GM12878 (cell line): Measurements from ENCODE around the gene CENPO. TPM values are rescaled to one million over a fixed set of nuclear protein-coding genes. Genes with fewer than 3 reads are reported as not detected.

Experiments used
- ATAC-seq: fragments of 200-7000 bp; cut with Tn5 transposase; 3 replicates; pipeline ENCODE4 v1.9.1; 2020; ENCODE audit warnings: mild to moderate bottlenecking, moderate library complexity
- BruUV-seq: library from RNA; stranded (reverse); fragments of 400-500 nt; replicated peaks from 2 replicates; lab custom pipeline; 2021; lab: Mats Ljungman, UMichigan
- CTCF ChIA-PET: fragments of 300-600 bp; sonication (Branson Sonifier 250); formaldehyde crosslinking; extraction: SDS; loops from one replicate; lab custom pipeline; 2021; ENCODE audit warnings: inconsistent platforms; lab: Yijun Ruan, JAX
- POLR2A ChIA-PET: fragments of 350-600 bp; formaldehyde crosslinking; extraction: SDS; loops from one replicate; lab custom pipeline; 2021; ENCODE audit warnings: inconsistent platforms; lab: Charles Lee
- RAD21 ChIA-PET: fragments of 300-600 bp; sonication (Branson Sonifier 250); formaldehyde crosslinking; loops from one replicate; lab custom pipeline; 2023; ENCODE audit warnings: antibody characterized with exemption; ENCODE audit not compliant: unreplicated experiment; lab: Charles Lee
- SMC1A ChIA-PET: fragments of 300-600 bp; sonication (Branson Sonifier 250); formaldehyde crosslinking; loops from one replicate; lab custom pipeline; 2023; ENCODE audit not compliant: unreplicated experiment, uncharacterized antibody; lab: Charles Lee
- DNase-seq: peaks from one replicate; pipeline ENCODE4 v3.0.0-alpha.2; 2011; ENCODE audit warnings: low read depth, low spot score
- FAIRE-seq: peaks from 3 replicates; lab custom pipeline; 2011; peaks lifted over from hg19 to GRCh38; lab: Jason Lieb, UNC
- H2AFZ ChIP-seq: 2 replicates; pipeline ENCODE4 v1.6.0; 2011; ENCODE audit warnings: low read depth, low read length, control low read depth; ENCODE audit not compliant: control insufficient read depth
- H3K27ac ChIP-seq: 2 replicates; pipeline ENCODE4 v1.5.1; 2011; ENCODE audit warnings: control low read depth; ENCODE audit not compliant: control insufficient read depth, insufficient read depth
- H3K27me3 ChIP-seq, 2 experiments: replicated peaks in 1 of 2; 2 replicates each; pipeline versions ENCODE4 v1.6.0 to v1.6.1; 2011; ENCODE audit warnings: low read length in 1 of 2; ENCODE audit not compliant: control insufficient read depth in 2 of 2, insufficient read depth in 2 of 2
- H3K36me3 ChIP-seq, 2 experiments: 2 replicates each; pipeline ENCODE4 v1.5.1; 2011; ENCODE audit warnings: low read length in 1 of 2; ENCODE audit not compliant: control insufficient read depth in 2 of 2, insufficient read depth in 2 of 2
- H3K4me1 ChIP-seq: 2 replicates; pipeline ENCODE4 v1.6.1; 2011; ENCODE audit warnings: mild to moderate bottlenecking, low read length, moderate library complexity, mixed read lengths; ENCODE audit not compliant: control insufficient read depth, insufficient read depth
- H3K4me2 ChIP-seq: 2 replicates; pipeline ENCODE4 v1.6.0; 2011; ENCODE audit warnings: control low read depth; ENCODE audit not compliant: control insufficient read depth, insufficient read depth
- H3K4me3 ChIP-seq: fragments of 200-600 bp; sonication (generic); 2 replicates; pipeline ENCODE4 v1.5.1; 2016
- H3K79me2 ChIP-seq: 2 replicates; pipeline ENCODE4 v1.6.0; 2011; ENCODE audit warnings: low read length; ENCODE audit not compliant: control insufficient read depth, insufficient read depth
- H3K9ac ChIP-seq: 2 replicates; pipeline ENCODE4 v1.8.0; 2011; ENCODE audit warnings: low read length, control low read depth, mixed read lengths; ENCODE audit not compliant: control insufficient read depth, insufficient read depth
- H3K9me3 ChIP-seq: replicated peaks from 3 replicates; pipeline ENCODE4 v1.5.1; 2011; ENCODE audit warnings: mild to moderate bottlenecking, low read length; ENCODE audit not compliant: control insufficient read depth, insufficient read depth
- H4K20me1 ChIP-seq: 2 replicates; pipeline ENCODE4 v1.6.0; 2011; ENCODE audit not compliant: control insufficient read depth, insufficient read depth
- CUX1 ChIP-seq: IDR thresholded peaks from 2 replicates; pipeline ENCODE4 v1.6.1; 2012; ENCODE audit warnings: improper control_type of control experiment, low read depth, low read length; ENCODE audit not compliant: insufficient replicate concordance
- RAD21 ChIP-seq: IDR thresholded peaks from 2 replicates; pipeline ENCODE4 v1.6.1; 2011; ENCODE audit warnings: mild to moderate bottlenecking, low read depth, low read length, moderate library complexity; ENCODE audit not compliant: insufficient read depth
- WGBS: methylation state at CpG from one replicate; pipeline ENCODE4 v1.1.6; 2016; ENCODE audit warnings: low lambda C conversion rate; ENCODE audit not compliant: insufficient replicate concordance, insufficient coverage; ENCODE audit errors: missing lambda C conversion rate; 5-methylcytosine and 5-hydroxymethylcytosine counted together
- in situ Hi-C: fragments of 300-500 bp; cut with MboI; formaldehyde crosslinking; loops from 9 replicates; pipeline ENCODE4 v1.14.3; 2018; ENCODE audit warnings: mixed read lengths
- intact Hi-C: fragments of 100-400 bp; cut with micrococcal nuclease; formaldehyde crosslinking; loops from one replicate; pipeline ENCODE4 v1.14.2; 2022; ENCODE audit not compliant: unreplicated experiment
- polyA plus RNA-seq, 11 experiments: library from polyadenylated mRNA; depleted of rRNA in 4 of 11; unstranded in 6 of 11; stranded (reverse) in 5 of 11; fragments of >200 nt; fragmentation: Nextera tagmentation in 4 of 11; fragmentation: Illumina TruSeq in 1 of 11; extraction: Ambion mirVana in 4 of 11; extraction: Trizol in 1 of 11; gene quantifications; 1 replicate in 1 of 11; 2 replicates in 10 of 11; pipeline versions ENCODE4 v1.2.1 to v1.2.3, GENCODE V29; 2011 to 2016; ENCODE audit warnings: inconsistent platforms in 2 of 11, missing spikeins in 2 of 11, low read depth in 1 of 11
- total RNA-seq, 4 experiments: library from RNA; depleted of rRNA in 3 of 4; stranded (reverse); fragments of >200 nt in 3 of 4; fragmentation: Illumina TruSeq in 1 of 4; extraction: Trizol in 1 of 4; gene quantifications; 2 replicates each; pipeline versions ENCODE4 v1.2.1 to v1.2.3, GENCODE V29; 2013 to 2021

The CENPO gene
- total and polyA plus RNA-seq, 10 of the 15 experiments (the other 5 are each of a cell fraction or from before 2014, with no cell fraction given), result 18.7 to 37.0 (median 31.4) TPM

- intact Hi-C loops, result loop anchor here (2.0 to 10.0 kb wide), 2 partner anchors 34 to 298 kb away; partner anchors contain the start of gene NCOA1
- CTCF ChIA-PET, result interaction anchor here (0.7 to 3.1 kb wide), 10 partner anchors 13 to 851 kb away, joined by 3 to 18 read pairs (median 4); no protein-coding TSS in a partner anchor
- 0 out of 4 replicates have a peak, but pooled peaks cover 0 to 3% of the 10 kb centered on the region in 2 experiments for H3K36me3 ChIP-seq
- DNase-seq (no peak), ATAC-seq (no peak), FAIRE-seq (no peak)
- SMC1A ChIA-PET, result interaction anchor here (0.7 to 2.3 kb wide), 12 partner anchors 9 to 403 kb away, joined by 3 to 6 read pairs (median 4); no protein-coding TSS in a partner anchor
- BruUV-seq, result TSS peak; percentile 92
- H3K4me1 ChIP-seq, result peaks cover 6% of the 10 kb centered on the region
- H2AFZ ChIP-seq, result peak overlapping the region; percentile 96
- H3K9ac ChIP-seq, result peak overlapping the region; percentile 93
- H3K4me2 ChIP-seq, result peak overlapping the region; percentile 81
- TF ChIP-seq RAD21 (0 out of 2 replicates have a peak, but pooled peaks have one; percentile 6), CUX1 (no peak)
- RAD21 ChIA-PET, result interaction anchor here (0.7 to 3.4 kb wide), 9 partner anchors 9 to 380 kb away, joined by 3 to 24 read pairs (median 4); no protein-coding TSS in a partner anchor
- in situ Hi-C loops, result no loop called here
- peak overlapping the region; percentile 98 for H3K27ac ChIP-seq
- peaks cover 46% of the 10 kb centered on the region for H3K79me2 ChIP-seq
- no peaks in the 10 kb centered on the region for H3K27me3 ChIP-seq
- H3K9me3 ChIP-seq, result no peaks in the 10 kb centered on the region
- peak overlapping the region; percentile 97 for H3K4me3 ChIP-seq
- WGBS, result 0% methylated on average over 6 of the region's 6 CpGs
- POLR2A ChIA-PET, result interaction anchor here (0.9 to 1.5 kb wide), 7 partner anchors 13 to 570 kb away, joined by 3 to 6 read pairs (median 3); no protein-coding TSS in a partner anchor
- H4K20me1 ChIP-seq, result no peaks in the 10 kb centered on the region
These were observed 717 bp upstream of the CENPO start for GRCh38 chr2:24792542-24792873.
